ENCODE results near the gene KAZN. TPM values are rescaled to one million over a fixed set of nuclear protein-coding genes. Genes with fewer than 3 reads are reported as not detected.

KAZN gene
- polyA plus RNA-seq, 2 of the 4 experiments (the other 2 are of a cell fraction): 1.3 to 1.9 TPM

DNA sequence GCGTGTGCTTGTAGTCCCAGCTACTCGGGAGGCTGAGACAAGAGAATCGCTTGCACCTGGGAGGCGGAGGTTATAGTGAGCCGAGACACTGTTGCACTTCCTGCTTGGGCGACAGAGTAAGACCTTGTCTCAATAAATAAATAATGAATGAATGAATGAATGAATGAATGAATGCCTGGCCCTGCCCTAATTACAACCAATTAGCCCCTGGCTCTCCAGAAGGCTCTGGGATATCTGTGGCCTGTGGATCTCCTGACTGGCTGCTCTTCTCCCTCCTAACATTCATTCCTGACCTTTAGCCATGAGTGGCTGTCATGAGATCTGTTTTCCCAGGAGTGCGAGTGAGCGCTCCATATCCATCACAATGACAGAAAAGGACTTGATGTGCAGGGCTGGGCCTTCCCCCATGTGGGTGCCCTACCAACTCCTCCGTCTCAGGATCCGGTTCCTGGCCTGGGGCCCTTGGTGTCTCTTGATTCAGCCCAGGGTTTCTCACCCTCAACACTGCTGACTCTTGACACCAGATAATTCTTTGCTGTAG, 311.5 kb downstream of the KAZN start:
- H3K4me3 ChIP-seq: no peak overlapping the region
- FAIRE-seq (no peak), DNase-seq (ENCODE audit: low read depth in 1 of 2, low spot score in 1 of 2) (no peak), ATAC-seq (no peak)
- ChIA-PET CTCF (no interaction called here), POLR2A (no interaction called here)
- H3K4me2 ChIP-seq: no peak overlapping the region
- TF ChIP-seq CEBPB (IDR thresholded peaks at IDR 0.05) (no peak), HDAC2 (IDR thresholded peaks at IDR 0.05) (no peak), RAD21 (conservative IDR thresholded peaks at IDR 0.05 in 1 of 2, IDR thresholded peaks at IDR 0.05 in 1 of 2) (no peak), USF2 (IDR thresholded peaks at IDR 0.05) (no peak), ZFP36 (IDR thresholded peaks at IDR 0.05; ENCODE audit: borderline replicate concordance, partially characterized antibody) (no peak), CHD4 (IDR thresholded peaks at IDR 0.05; ENCODE audit: borderline replicate concordance) (no peak), HOXB5 (CRISPR knock-in tag; IDR thresholded peaks at IDR 0.05) (no peak), ZSCAN20 (CRISPR knock-in tag; IDR thresholded peaks at IDR 0.05) (no peak), POLR2A (IDR thresholded peaks at IDR 0.05; ENCODE audit: low read length) (no peak)
- TF ChIP-seq, protein P1, sequence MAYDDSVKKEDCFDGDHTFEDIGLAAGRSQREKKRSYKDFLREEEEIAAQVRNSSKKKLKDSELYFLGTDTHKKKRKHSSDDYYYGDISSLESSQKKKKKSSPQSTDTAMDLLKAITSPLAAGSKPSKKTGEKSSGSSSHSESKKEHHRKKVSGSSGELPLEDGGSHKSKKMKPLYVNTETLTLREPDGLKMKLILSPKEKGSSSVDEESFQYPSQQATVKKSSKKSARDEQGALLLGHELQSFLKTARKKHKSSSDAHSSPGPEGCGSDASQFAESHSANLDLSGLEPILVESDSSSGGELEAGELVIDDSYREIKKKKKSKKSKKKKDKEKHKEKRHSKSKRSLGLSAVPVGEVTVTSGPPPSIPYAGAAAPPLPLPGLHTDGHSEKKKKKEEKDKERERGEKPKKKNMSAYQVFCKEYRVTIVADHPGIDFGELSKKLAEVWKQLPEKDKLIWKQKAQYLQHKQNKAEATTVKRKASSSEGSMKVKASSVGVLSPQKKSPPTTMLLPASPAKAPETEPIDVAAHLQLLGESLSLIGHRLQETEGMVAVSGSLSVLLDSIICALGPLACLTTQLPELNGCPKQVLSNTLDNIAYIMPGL (CRISPR knock-in tag; IDR thresholded peaks at IDR 0.05; ENCODE audit: borderline replicate concordance): no peak
- 89% methylated on average over 8 of the region's 10 CpGs for WGBS (ENCODE audit: missing lambda C conversion rate)
- no peaks in the 10 kb centered on the region for H3K9me3 ChIP-seq
- no peaks in the 10 kb centered on the region for H3K4me1 ChIP-seq
- no peak overlapping the region for H3K27ac ChIP-seq

GRCh38 chr1:14910984-14911721, 312.7 kb downstream of the KAZN start:
- FAIRE-seq: no peak
- no peak overlapping the region for H3K4me3 ChIP-seq
- H3K4me1 ChIP-seq: no peaks in the 10 kb centered on the region
- ChIA-PET POLR2A (no interaction called here), CTCF (interaction anchor here (0.6 kb wide), 1 partner anchor 553 kb away, joined by 3 read pairs; no protein-coding TSS in a partner anchor)
- no peak for TF ChIP-seq HOXA7 (CRISPR knock-in tag; IDR thresholded peaks at IDR 0.05)
- TF ChIP-seq CHD4 (IDR thresholded peaks at IDR 0.05; ENCODE audit: borderline replicate concordance): no peak
- TF ChIP-seq REST (IDR thresholded peaks at IDR 0.05): no peak
- TF ChIP-seq PBX3 (IDR thresholded peaks at IDR 0.05): no peak
- no peak for TF ChIP-seq GATA3 (IDR thresholded peaks at IDR 0.05; ENCODE audit: borderline replicate concordance)
- no peak for TF ChIP-seq RAD21 (conservative IDR thresholded peaks at IDR 0.05 in 1 of 2, IDR thresholded peaks at IDR 0.05 in 1 of 2)
- no peak for TF ChIP-seq KDM5A (IDR thresholded peaks at IDR 0.05)
- TF ChIP-seq NR3C1 (IDR thresholded peaks at IDR 0.05): no peak
- no peak for TF ChIP-seq ZNF302 (CRISPR knock-in tag; IDR thresholded peaks at IDR 0.05)
- TF ChIP-seq, protein P2, sequence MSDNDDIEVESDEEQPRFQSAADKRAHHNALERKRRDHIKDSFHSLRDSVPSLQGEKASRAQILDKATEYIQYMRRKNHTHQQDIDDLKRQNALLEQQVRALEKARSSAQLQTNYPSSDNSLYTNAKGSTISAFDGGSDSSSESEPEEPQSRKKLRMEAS (IDR thresholded peaks at IDR 0.05): no peak
- TF ChIP-seq, protein P3, sequence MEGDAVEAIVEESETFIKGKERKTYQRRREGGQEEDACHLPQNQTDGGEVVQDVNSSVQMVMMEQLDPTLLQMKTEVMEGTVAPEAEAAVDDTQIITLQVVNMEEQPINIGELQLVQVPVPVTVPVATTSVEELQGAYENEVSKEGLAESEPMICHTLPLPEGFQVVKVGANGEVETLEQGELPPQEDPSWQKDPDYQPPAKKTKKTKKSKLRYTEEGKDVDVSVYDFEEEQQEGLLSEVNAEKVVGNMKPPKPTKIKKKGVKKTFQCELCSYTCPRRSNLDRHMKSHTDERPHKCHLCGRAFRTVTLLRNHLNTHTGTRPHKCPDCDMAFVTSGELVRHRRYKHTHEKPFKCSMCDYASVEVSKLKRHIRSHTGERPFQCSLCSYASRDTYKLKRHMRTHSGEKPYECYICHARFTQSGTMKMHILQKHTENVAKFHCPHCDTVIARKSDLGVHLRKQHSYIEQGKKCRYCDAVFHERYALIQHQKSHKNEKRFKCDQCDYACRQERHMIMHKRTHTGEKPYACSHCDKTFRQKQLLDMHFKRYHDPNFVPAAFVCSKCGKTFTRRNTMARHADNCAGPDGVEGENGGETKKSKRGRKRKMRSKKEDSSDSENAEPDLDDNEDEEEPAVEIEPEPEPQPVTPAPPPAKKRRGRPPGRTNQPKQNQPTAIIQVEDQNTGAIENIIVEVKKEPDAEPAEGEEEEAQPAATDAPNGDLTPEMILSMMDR (IDR thresholded peaks at IDR 0.05): no peak
- no peak for TF ChIP-seq CEBPB (IDR thresholded peaks at IDR 0.05)
- no peak for TF ChIP-seq TFCP2L1 (CRISPR knock-in tag; IDR thresholded peaks at IDR 0.05)
- no peak for TF ChIP-seq HDAC2 (IDR thresholded peaks at IDR 0.05)
- no peak for TF ChIP-seq EP300 (IDR thresholded peaks at IDR 0.05)
- no peak for TF ChIP-seq CBX8 (IDR thresholded peaks at IDR 0.05)
- no peak overlapping the region for H3K27ac ChIP-seq
- H3K9me3 ChIP-seq: no peaks in the 10 kb centered on the region
- no peak for ATAC-seq
- 0 out of 3 replicates have a peak overlapping the region, but pooled peaks have one; percentile 3 for H3K4me2 ChIP-seq
- WGBS (ENCODE audit: missing lambda C conversion rate): 72% methylated on average over 11 of the region's 12 CpGs
- no peak for DNase-seq (ENCODE audit: low read depth in 1 of 2, low spot score in 1 of 2)

Data from A549 (cell line).